GM10266 (cell line): ENCODE data around the gene MFAP2.

Experiments
- DNase-seq: peaks from one replicate; pipeline ENCODE4 v3.0.0; 2012; ENCODE audit errors: extremely low spot score
- CTCF ChIP-seq: IDR thresholded peaks from 2 replicates; pipeline ENCODE4 v1.5.1; 2012; ENCODE audit warnings: mild to moderate bottlenecking, low read depth; ENCODE audit not compliant: control insufficient read depth, insufficient read depth; ENCODE audit errors: missing control alignments

MFAP2 gene

GRCh38 chr1:17007121-17007520 is 26.7 kb upstream of the MFAP2 start:
- no peak for TF ChIP-seq CTCF
- DNase-seq: no peak

GRCh38 chr1:17005365-17005740 is 24.9 kb upstream of the MFAP2 start:
- DNase-seq: no peak

GRCh38 chr1:17004466-17005364 is 24.3 kb upstream of the MFAP2 start:
- no peak for DNase-seq

More at GRCh38 chr1:17005365-17005740, 24.9 kb upstream of the MFAP2 start:
- TF ChIP-seq CTCF: no peak

GRCh38 chr1:17002524-17002902 is 22.1 kb upstream of the MFAP2 start:
- no peak for DNase-seq
- TF ChIP-seq CTCF: no peak

More at GRCh38 chr1:17004466-17005364, 24.3 kb upstream of the MFAP2 start:
- no peak for TF ChIP-seq CTCF

GRCh38 chr1:17001760-17002523 is 21.5 kb upstream of the MFAP2 start:
- no peak for TF ChIP-seq CTCF
- DNase-seq: no peak

- no peak for TF ChIP-seq CTCF
- no peak for DNase-seq
These were observed 19.4 kb upstream of the MFAP2 start for GRCh38 chr1:16999863-17000262.

- no peak for TF ChIP-seq CTCF
- DNase-seq: no peak
These were observed 18.2 kb upstream of the MFAP2 start for GRCh38 chr1:16998589-16998988.
